HepG2 (cell line): ENCODE data around the gene PLB1. TPM values are rescaled to one million over a fixed set of nuclear protein-coding genes. Genes with fewer than 3 reads are reported as not detected.

Source experiments
- ATAC-seq: fragments of 200-7000 bp; cut with Tn5 transposase; 3 replicates; pipeline ENCODE4 v1.9.1; 2020; ENCODE audit warnings: mild to moderate bottlenecking, moderate library complexity
- BruUV-seq: library from RNA; stranded (reverse); fragments of 400-500 nt; replicated peaks from 2 replicates; lab custom pipeline; 2021; lab: Mats Ljungman, UMichigan
- CTCF ChIA-PET: fragments of 300-600 bp; formaldehyde crosslinking; extraction: SDS; loops from one replicate; lab custom pipeline; 2021; ENCODE audit warnings: low total read pairs, inconsistent platforms, low intra/inter-chr PET ratio; lab: Yijun Ruan, JAX
- POLR2A ChIA-PET: fragments of 350-600 bp; sonication (Branson Sonifier 250); formaldehyde crosslinking; loops from one replicate; lab custom pipeline; 2020; ENCODE audit warnings: antibody characterized with exemption, inconsistent platforms; lab: Yijun Ruan, JAX
- DNase-seq: peaks from one replicate; pipeline ENCODE4 v3.0.0-alpha.2; 2015; ENCODE audit warnings: low spot score
- FAIRE-seq: peaks from 3 replicates; lab custom pipeline; 2011; peaks lifted over from hg19 to GRCh38; lab: Jason Lieb, UNC
- H2AFZ ChIP-seq: one replicate; pipeline ENCODE4 v1.6.1; 2011; ENCODE audit warnings: low read length, inconsistent platforms
- H3K27ac ChIP-seq: fragments of 300-600 bp; 3 replicates; pipeline ENCODE4 v1.8.0; 2011; ENCODE audit warnings: mixed run types, mild to moderate bottlenecking, mixed read lengths, low read length, inconsistent platforms; ENCODE audit not compliant: insufficient read depth; ENCODE audit errors: extremely low read length
- H3K27me3 ChIP-seq, 2 experiments: fragments of 200-600 bp in 1 of 2; 2 replicates in 1 of 2; 3 replicates in 1 of 2; pipeline versions ENCODE4 v1.6.0 to v1.8.0; 2011; ENCODE audit warnings: low read length in 2 of 2, mild to moderate bottlenecking in 2 of 2, moderate library complexity in 2 of 2, inconsistent platforms in 1 of 2; ENCODE audit not compliant: insufficient read depth in 2 of 2, control insufficient read depth in 1 of 2
- H3K36me3 ChIP-seq, 2 experiments: fragments of 200-600 bp in 1 of 2; replicated peaks in 1 of 2; 2 replicates in 1 of 2; 3 replicates in 1 of 2; pipeline versions ENCODE4 v1.5.1 to v1.8.0; 2011; ENCODE audit warnings: low read length in 2 of 2, inconsistent platforms in 1 of 2; ENCODE audit not compliant: insufficient read depth in 2 of 2, control insufficient read depth in 1 of 2
- H3K4me1 ChIP-seq: 2 replicates; pipeline ENCODE4 v1.5.1; 2012; ENCODE audit warnings: low read length, inconsistent platforms; ENCODE audit not compliant: insufficient read depth
- H3K4me2 ChIP-seq: 2 replicates; pipeline ENCODE4 v1.6.0; 2011; ENCODE audit warnings: low read depth, low read length, inconsistent platforms
- H3K4me3 ChIP-seq, 3 experiments: fragments of 200-600 bp in 1 of 3; sonication (generic), shearing (Covaris generic) in 1 of 3; replicated peaks in 1 of 3; 2 replicates each; pipeline ENCODE4 v1.5.1; 2011 to 2016; ENCODE audit warnings: low read length in 3 of 3, inconsistent platforms in 2 of 3, low read depth in 2 of 3, mild to moderate bottlenecking in 2 of 3, control low read depth in 1 of 3, mixed read lengths in 1 of 3; ENCODE audit not compliant: insufficient read depth in 1 of 3
- H3K79me2 ChIP-seq: one replicate; pipeline ENCODE4 v1.6.1; 2011; ENCODE audit warnings: low read length, inconsistent platforms; ENCODE audit not compliant: insufficient read depth
- H3K9ac ChIP-seq: 2 replicates; pipeline ENCODE4 v1.6.0; 2011; ENCODE audit warnings: mild to moderate bottlenecking, low read depth, low read length, inconsistent platforms; ENCODE audit not compliant: insufficient read depth
- H3K9me3 ChIP-seq: 2 replicates; pipeline ENCODE4 v1.5.1; 2012; ENCODE audit warnings: mild to moderate bottlenecking, low read length
- H4K20me1 ChIP-seq: 2 replicates; pipeline ENCODE4 v1.6.0; 2011; ENCODE audit warnings: inconsistent platforms, mild to moderate bottlenecking, low read length, moderate library complexity; ENCODE audit not compliant: insufficient read depth
- ELF3 ChIP-seq: IDR thresholded peaks from 2 replicates; pipeline ENCODE4 v1.6.1; 2016; ENCODE audit warnings: missing genetic modification reagents, missing compliant biosample characterization
- FIP1L1 ChIP-seq: fragments of 200-400 bp; formaldehyde crosslinking; IDR thresholded peaks from 2 replicates; pipeline ENCODE4 v1.6.1; 2018; ENCODE audit warnings: low read depth, mild to moderate bottlenecking, low read length, moderate library complexity, borderline replicate concordance; ENCODE audit not compliant: insufficient read depth
- GLI4 ChIP-seq: sonication (generic); formaldehyde crosslinking; IDR thresholded peaks from 2 replicates; pipeline ENCODE4 v1.5.1; 2020; ENCODE audit warnings: missing genetic modification reagents, mild to moderate bottlenecking, moderate library complexity, borderline replicate concordance
- GTF2F1 ChIP-seq: fragments of 150-350 bp; IDR thresholded peaks from 2 replicates; pipeline ENCODE4 v1.6.1; 2014; ENCODE audit warnings: low read length
- U2AF1 ChIP-seq: fragments of 200-400 bp; formaldehyde crosslinking; optimal IDR thresholded peaks from 2 replicates; pipeline ENCODE3; 2017; ENCODE audit warnings: mild to moderate bottlenecking, low read depth, low read length
- ZFP62 ChIP-seq: sonication (generic); formaldehyde crosslinking; IDR thresholded peaks from 2 replicates; pipeline ENCODE4 v1.4.0; 2020; ENCODE audit warnings: missing genetic modification reagents
- ZNF367 ChIP-seq: sonication (generic); formaldehyde crosslinking; IDR thresholded peaks from 2 replicates; pipeline ENCODE4 v1.4.0; 2020; ENCODE audit warnings: missing genetic modification reagents, borderline replicate concordance
- ZNF713 ChIP-seq: sonication (generic); formaldehyde crosslinking; IDR thresholded peaks from 2 replicates; pipeline ENCODE4 v1.4.0; 2020; ENCODE audit warnings: mild to moderate bottlenecking, missing genetic modification reagents
- WGBS: methylation state at CpG from one replicate; pipeline ENCODE4 v1.1.6; 2017; ENCODE audit warnings: low lambda C conversion rate; 5-methylcytosine and 5-hydroxymethylcytosine counted together
- in situ Hi-C: cut with HindIII; loops from 2 replicates; pipeline ENCODE4 v1.10.0; 2017; ENCODE audit warnings: low pct_unique_long_range_greater_than_20kb; ENCODE audit not compliant: extremely low pct_ligation_motif_present
- intact Hi-C: fragments of 100-400 bp; cut with micrococcal nuclease; formaldehyde crosslinking; loops from one replicate; pipeline ENCODE4 v1.10.0; 2022; ENCODE audit not compliant: unreplicated experiment
- polyA plus RNA-seq, 8 experiments: library from polyadenylated mRNA; depleted of rRNA in 3 of 8; stranded (reverse) in 7 of 8; unstranded in 1 of 8; fragments of >200 nt; fragmentation: Illumina TruSeq in 4 of 8; extraction: Trizol in 4 of 8; gene quantifications; 2 replicates each; pipeline versions ENCODE4 v1.2.1 to v1.2.3, GENCODE V29; 2011 to 2016; ENCODE audit warnings: low read depth in 4 of 8, missing spikeins in 1 of 8, mixed read lengths in 1 of 8; ENCODE audit not compliant: insufficient read depth in 1 of 8
- total RNA-seq, 5 experiments: library from RNA; depleted of rRNA; stranded (reverse); fragments of >200 nt; fragmentation: Illumina TruSeq; extraction: Trizol; gene quantifications; 2 replicates each; pipeline ENCODE4 v1.2.3, GENCODE V29; 2016; ENCODE audit warnings: low read depth in 1 of 5

PLB1 gene
- total and polyA plus RNA-seq, 2 of the 13 experiments (the other 11 are each of a cell fraction or from before 2014, with no cell fraction given) = 0.20 to 1.8 TPM

- Histone ChIP-seq H3K36me3 (no peaks in the 10 kb centered on the region), H3K9ac (no peak overlapping the region), H3K4me1 (peaks cover 16% of the 10 kb centered on the region), H2AFZ (peak overlapping the region; percentile 56), H3K79me2 (no peaks in the 10 kb centered on the region), H3K9me3 (no peaks in the 10 kb centered on the region), H3K27ac (no peak overlapping the region), H3K27me3 (peaks cover 4 to 38% of the 10 kb centered on the region in 2 experiments; a peak in 4 of 5 replicates), H3K4me2 (peak overlapping the region; percentile 56), H3K4me3 (no peak overlapping the region), H4K20me1 (no peaks in the 10 kb centered on the region)
- ChIA-PET POLR2A (interaction anchor here (0.7 to 5.1 kb wide), 5 partner anchors 10 to 301 kb away, joined by 3 to 25 read pairs (median 4); partner anchors contain the start of genes PPP1CB and WDR43), CTCF (interaction anchor here (1.6 to 2.0 kb wide), 2 partner anchors 27 to 159 kb away, joined by 12 to 18 read pairs; no protein-coding TSS in a partner anchor)
- FAIRE-seq (no peak), ATAC-seq (peak; percentile 10), DNase-seq (no peak)
- BruUV-seq = no TSS peak
- WGBS = 30% methylated on average over 9 of the region's 9 CpGs
- TF ChIP-seq GLI4 (CRISPR knock-in tag) = no peak
- TF ChIP-seq ZNF713 (CRISPR knock-in tag) = no peak
- TF ChIP-seq U2AF1 = no peak
- no peak for TF ChIP-seq ELF3 (CRISPR knock-in tag)
- TF ChIP-seq ZNF367 (CRISPR knock-in tag) = no peak
- no peak for TF ChIP-seq FIP1L1
- no peak for TF ChIP-seq ZFP62 (CRISPR knock-in tag)
- TF ChIP-seq GTF2F1 = no peak
- in situ Hi-C loops = loop anchor here (10.0 kb wide), 1 partner anchor 161 kb away; the partner anchor contains the start of gene PPP1CB
- intact Hi-C loops = loop anchor here (1.0 kb wide), 1 partner anchor 159 kb away; no protein-coding TSS in a partner anchor
Measured at GRCh38 chr2:28594000-28594331, 98.1 kb downstream of the PLB1 start.
